Cerebellar nuclear complex (tissue), 1 donor: ENCODE measurements around the gene KRTAP4-4.

Experiments
- DNase-seq, 2 experiments: peaks; one replicate each; lab custom pipeline; 2025; lab: John Stamatoyannopoulos, UW

Gene KRTAP4-4

GRCh38 chr17:41111151-41111885 is 49.2 kb downstream of the KRTAP4-4 start:
- DNase-seq, result no peak
